Caco-2 (cell line): ENCODE data around the gene PAK2. TPM values are rescaled to one million over a fixed set of nuclear protein-coding genes. Genes with fewer than 3 reads are reported as not detected.
A peak's percentile ranks its signal among the peaks of the same experiment; 100 is the strongest.
"Not testable (repeated sequence)": the region's sequence is repeated elsewhere in the genome, so short reads cannot be mapped to it uniquely, and the experiment has no call there.

Source experiments
- BruUV-seq: library from RNA; stranded (reverse); fragments of 400-500 nt; replicated peaks from 2 replicates; lab custom pipeline; 2021; lab: Mats Ljungman, UMichigan
- CTCF ChIA-PET: fragments of 300-600 bp; sonication (Branson Sonifier 250); formaldehyde crosslinking; loops from one replicate; lab custom pipeline; 2022; ENCODE audit warnings: antibody characterized with exemption; lab: Charles Lee
- POLR2A ChIA-PET: fragments of 300-600 bp; sonication (Branson Sonifier 250); formaldehyde crosslinking; loops from one replicate; lab custom pipeline; 2022; ENCODE audit warnings: antibody characterized with exemption; lab: Charles Lee
- DNase-seq, 2 experiments: peaks; one replicate each; pipeline versions ENCODE4 v3.0.0 to v3.0.0-alpha.2; 2020 to 2022
- H3K27me3 ChIP-seq: replicated peaks from 2 replicates; pipeline ENCODE4 v1.6.0; 2011; ENCODE audit warnings: low read length; ENCODE audit not compliant: control insufficient read depth, insufficient read depth
- H3K36me3 ChIP-seq: 2 replicates; pipeline ENCODE4 v1.5.1; 2011; ENCODE audit warnings: low read length; ENCODE audit not compliant: control insufficient read depth, insufficient read depth
- H3K4me1 ChIP-seq: fragments of 250-450 bp; sonication (Bioruptor Pico); 2 replicates; pipeline ENCODE4 v1.5.1; 2020; ENCODE audit warnings: mild to moderate bottlenecking
- H3K4me3 ChIP-seq: 2 replicates; pipeline ENCODE4 v1.5.1; 2011; ENCODE audit warnings: low read depth, mild to moderate bottlenecking, control low read depth, low read length
- H3K9me3 ChIP-seq: fragments of 250-450 bp; sonication (Bioruptor Pico); 2 replicates; pipeline ENCODE4 v1.5.1; 2020; ENCODE audit warnings: mild to moderate bottlenecking, moderate library complexity
- H3K27ac Mint-ChIP-seq: one replicate; pipeline ENCODE4 v1.8.0; 2022; ENCODE audit warnings: mixed read lengths; ENCODE audit not compliant: unreplicated experiment
- H3K27me3 Mint-ChIP-seq: one replicate; pipeline ENCODE4 v1.8.0; 2022; ENCODE audit warnings: mixed read lengths; ENCODE audit not compliant: insufficient read depth, unreplicated experiment
- H3K36me3 Mint-ChIP-seq: one replicate; pipeline ENCODE4 v1.8.0; 2022; ENCODE audit warnings: mild to moderate bottlenecking, mixed read lengths; ENCODE audit not compliant: insufficient read depth, unreplicated experiment
- H3K4me1 Mint-ChIP-seq: one replicate; pipeline ENCODE4 v1.8.0; 2022; ENCODE audit warnings: low read depth, mixed read lengths; ENCODE audit not compliant: unreplicated experiment
- H3K4me3 Mint-ChIP-seq: one replicate; pipeline ENCODE4 v1.8.0; 2022; ENCODE audit warnings: mild to moderate bottlenecking, moderate library complexity, mixed read lengths; ENCODE audit not compliant: unreplicated experiment
- H3K9me3 Mint-ChIP-seq: one replicate; pipeline ENCODE4 v1.8.0; 2022; ENCODE audit warnings: mixed read lengths; ENCODE audit not compliant: unreplicated experiment
- intact Hi-C: fragments of 100-400 bp; cut with micrococcal nuclease; formaldehyde crosslinking; loops from one replicate; pipeline ENCODE4 v1.10.0; 2022; ENCODE audit not compliant: unreplicated experiment
- total RNA-seq: library from RNA; stranded (reverse); gene quantifications from 2 replicates; pipeline ENCODE4 v1.2.3, GENCODE V29; 2022
- TF ChIP-seq, protein P1 (sequence below), 2 experiments: fragments of 200-600 bp in 1 of 2; IDR thresholded peaks; 1 replicate in 1 of 2; 2 replicates in 1 of 2; pipeline versions ENCODE4 v1.5.1 to v1.8.0; 2011 to 2022; ENCODE audit warnings: antibody characterized with exemption in 1 of 2, control low read depth in 1 of 2, inconsistent platforms in 1 of 2, low read depth in 1 of 2, low read length in 1 of 2, mild to moderate bottlenecking in 1 of 2, moderate library complexity in 1 of 2; ENCODE audit not compliant: insufficient read depth in 1 of 2, severe bottlenecking in 1 of 2, unreplicated experiment in 1 of 2

PAK2 gene
- total RNA-seq, 1 experiment from 2014 or later: 89.6 TPM

DNA sequence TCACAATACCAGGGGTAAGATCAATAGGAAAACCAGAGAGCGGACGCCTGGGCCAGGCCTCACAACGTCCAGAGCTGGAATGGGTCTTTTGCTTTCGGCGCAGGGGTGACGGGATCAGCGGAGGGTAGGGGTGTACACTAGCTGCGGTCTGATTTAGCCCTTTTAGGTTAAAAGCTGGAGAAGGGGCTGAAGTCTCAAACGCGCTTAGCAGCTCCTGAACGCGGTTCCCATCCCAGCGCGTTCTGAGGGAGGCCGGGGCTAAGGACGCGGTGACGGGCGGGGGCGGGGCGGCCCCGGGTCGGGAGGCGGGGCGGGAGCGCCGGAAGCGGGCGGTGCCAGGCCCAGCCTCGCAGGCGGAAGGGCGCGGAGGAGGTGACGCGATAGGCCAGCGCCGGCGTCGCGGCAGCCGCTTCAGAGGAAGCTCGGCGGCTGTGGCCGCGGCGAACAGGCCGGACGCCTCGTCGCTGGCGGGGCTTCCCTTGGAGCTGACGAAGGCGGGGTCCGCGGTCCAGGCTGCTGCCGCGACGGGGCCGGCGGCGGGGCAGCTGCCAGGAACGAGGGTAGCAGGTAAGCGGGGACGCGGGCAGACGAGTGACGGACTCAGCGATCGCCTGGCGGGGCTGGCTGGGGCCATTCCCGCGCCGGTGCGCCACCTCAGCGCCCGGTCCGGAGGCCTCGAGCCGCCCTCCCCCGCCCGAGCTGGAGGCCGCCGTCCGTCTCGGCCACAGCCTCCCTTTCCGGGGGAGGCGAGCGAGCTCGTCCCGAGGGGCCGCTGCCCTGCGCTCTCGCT lies 128.0 kb downstream of the PAK2 start, which contains the start of gene SENP5:
Gene SENP5 (plus strand): TSS at position 414 of the 790 bp plus-strand sequence. CDS start 17,262 bp downstream, outside the sequence.
- Histone ChIP-seq H3K36me3 (no peaks in the 10 kb centered on the region; the same call in 1 of the 2 replicates), H3K4me1 (no peaks in the 10 kb centered on the region), H3K27me3 (no peaks in the 10 kb centered on the region), H3K9me3 (no peaks in the 10 kb centered on the region), H3K4me3 (peak within 1 kb of the TSS; percentile 99)
- ChIA-PET CTCF (interaction anchor here (0.5 to 1.9 kb wide), 4 partner anchors 75 to 156 kb away, joined by 4 to 8 read pairs (median 7); partner anchors contain the start of gene NCBP2), POLR2A (interaction anchor here (0.6 to 1.6 kb wide), 12 partner anchors 19 to 927 kb away, joined by 3 to 12 read pairs (median 6); partner anchors contain the start of genes CEP19, NCBP2, PAK2 and PIGX)
- Mint-ChIP-seq H3K36me3 (peaks cover 24% of the 10 kb centered on the region), H3K4me3 (peak within 1 kb of the TSS; percentile 90), H3K27me3 (no peaks in the 10 kb centered on the region), H3K27ac (peak within 1 kb of the TSS; percentile 91), H3K9me3 (no peaks in the 10 kb centered on the region), H3K4me1 (no peaks in the 10 kb centered on the region)
- TF ChIP-seq, protein P1, sequence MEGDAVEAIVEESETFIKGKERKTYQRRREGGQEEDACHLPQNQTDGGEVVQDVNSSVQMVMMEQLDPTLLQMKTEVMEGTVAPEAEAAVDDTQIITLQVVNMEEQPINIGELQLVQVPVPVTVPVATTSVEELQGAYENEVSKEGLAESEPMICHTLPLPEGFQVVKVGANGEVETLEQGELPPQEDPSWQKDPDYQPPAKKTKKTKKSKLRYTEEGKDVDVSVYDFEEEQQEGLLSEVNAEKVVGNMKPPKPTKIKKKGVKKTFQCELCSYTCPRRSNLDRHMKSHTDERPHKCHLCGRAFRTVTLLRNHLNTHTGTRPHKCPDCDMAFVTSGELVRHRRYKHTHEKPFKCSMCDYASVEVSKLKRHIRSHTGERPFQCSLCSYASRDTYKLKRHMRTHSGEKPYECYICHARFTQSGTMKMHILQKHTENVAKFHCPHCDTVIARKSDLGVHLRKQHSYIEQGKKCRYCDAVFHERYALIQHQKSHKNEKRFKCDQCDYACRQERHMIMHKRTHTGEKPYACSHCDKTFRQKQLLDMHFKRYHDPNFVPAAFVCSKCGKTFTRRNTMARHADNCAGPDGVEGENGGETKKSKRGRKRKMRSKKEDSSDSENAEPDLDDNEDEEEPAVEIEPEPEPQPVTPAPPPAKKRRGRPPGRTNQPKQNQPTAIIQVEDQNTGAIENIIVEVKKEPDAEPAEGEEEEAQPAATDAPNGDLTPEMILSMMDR (IDR thresholded peaks at IDR 0.05; ENCODE audit: insufficient read depth in 1 of 2, low read depth in 1 of 2, low read length in 1 of 2, severe bottlenecking in 1 of 2, unreplicated experiment in 1 of 2): no peak
- intact Hi-C loops: loop anchor here (5.0 kb wide), 1 partner anchor 75 kb away; the partner anchor contains the start of gene NCBP2
- BruUV-seq: no TSS peak
- peak; percentile 87 to 92 for DNase-seq

DNA sequence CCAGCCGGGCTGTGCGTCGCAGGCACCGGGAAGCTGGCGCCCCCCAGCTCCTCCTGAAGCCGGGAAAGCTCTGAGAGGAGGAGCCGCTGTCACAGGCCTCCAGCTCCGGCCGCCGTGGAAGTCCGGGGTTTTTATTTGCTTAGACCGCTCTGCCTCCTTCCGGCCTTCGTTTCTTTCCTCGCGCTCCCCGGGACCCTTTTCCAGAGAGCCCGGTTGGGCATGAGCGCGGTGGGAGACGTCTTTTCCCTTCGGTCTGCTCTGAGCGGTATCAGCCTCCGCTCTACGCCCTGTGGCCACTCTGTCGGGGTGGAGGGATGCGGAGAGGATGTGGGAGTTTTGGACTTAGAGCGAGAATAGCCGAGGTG lies 128.6 kb downstream of the PAK2 start:
- no peaks in the 10 kb centered on the region for H3K4me1 ChIP-seq
- Mint-ChIP-seq H3K9me3 (no peaks in the 10 kb centered on the region), H3K27me3 (no peaks in the 10 kb centered on the region), H3K4me1 (no peaks in the 10 kb centered on the region), H3K4me3 (peak overlapping the region; percentile 90), H3K36me3 (peaks cover 24% of the 10 kb centered on the region), H3K27ac (peak overlapping the region; percentile 81)
- no peaks in the 10 kb centered on the region for H3K27me3 ChIP-seq
- ChIA-PET POLR2A (interaction anchor here (0.6 to 1.6 kb wide), 7 partner anchors 18 to 156 kb away, joined by 3 to 12 read pairs (median 6); partner anchors contain the start of genes CEP19, NCBP2, PAK2 and PIGX), CTCF (interaction anchor here (1.9 kb wide), 1 partner anchor 74 kb away, joined by 7 read pairs; the partner anchor contains the start of gene NCBP2)
- TF ChIP-seq, protein P1 (IDR thresholded peaks at IDR 0.05; ENCODE audit: insufficient read depth in 1 of 2, low read depth in 1 of 2, low read length in 1 of 2, severe bottlenecking in 1 of 2, unreplicated experiment in 1 of 2): no peak
- DNase-seq: peak in 1 of 2 experiments; percentile 53
- intact Hi-C loops: loop anchor here (5.0 kb wide), 1 partner anchor 74 kb away; the partner anchor contains the start of gene NCBP2
- H3K9me3 ChIP-seq: no peaks in the 10 kb centered on the region
- BruUV-seq: no TSS peak
- H3K4me3 ChIP-seq: peak overlapping the region; percentile 99
- no peaks in the 10 kb centered on the region; the same call in 1 of the 2 replicates for H3K36me3 ChIP-seq

DNA sequence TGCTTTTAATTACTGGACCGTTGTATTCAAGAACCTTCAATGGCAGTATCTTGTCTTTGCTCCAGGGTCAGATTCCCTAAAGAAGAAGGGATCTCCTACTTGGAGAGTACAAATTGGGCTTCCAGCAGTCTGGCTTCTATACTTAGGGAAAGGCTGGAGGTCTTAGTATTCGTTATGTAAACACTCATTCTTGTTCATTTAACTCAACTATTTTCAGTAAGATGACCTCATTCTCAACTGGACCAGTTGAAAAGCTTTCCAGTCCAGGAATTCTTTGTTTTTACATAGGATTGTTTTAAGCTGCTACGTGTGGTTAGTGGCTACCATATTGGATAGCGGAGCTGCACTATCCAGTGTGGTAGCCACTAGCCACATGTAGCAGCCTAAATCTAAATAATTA lies 132.7 kb downstream of the PAK2 start:
- BruUV-seq: no TSS peak
- DNase-seq: no peak
- peaks cover 18% of the 10 kb centered on the region for H3K4me1 Mint-ChIP-seq
- peaks cover 33% of the 10 kb centered on the region for H3K36me3 Mint-ChIP-seq
- no peak overlapping the region for H3K4me3 Mint-ChIP-seq
- H3K4me1 ChIP-seq: peaks cover 9% of the 10 kb centered on the region
- H3K36me3 ChIP-seq: no peaks in the 10 kb centered on the region; the same call in 1 of the 2 replicates
- no peak overlapping the region for H3K4me3 ChIP-seq
- H3K27ac Mint-ChIP-seq: no peak overlapping the region
- CTCF ChIA-PET: no interaction called here
- no peaks in the 10 kb centered on the region for H3K27me3 Mint-ChIP-seq
- H3K9me3 Mint-ChIP-seq: no peaks in the 10 kb centered on the region
- POLR2A ChIA-PET: interaction anchor here (0.8 kb wide), 1 partner anchor 69 kb away, joined by 3 read pairs; no protein-coding TSS in a partner anchor
- no peaks in the 10 kb centered on the region for H3K9me3 ChIP-seq
- no peaks in the 10 kb centered on the region for H3K27me3 ChIP-seq
- TF ChIP-seq, protein P1 (IDR thresholded peaks at IDR 0.05; ENCODE audit: insufficient read depth in 1 of 2, low read depth in 1 of 2, low read length in 1 of 2, severe bottlenecking in 1 of 2, unreplicated experiment in 1 of 2): no peak
- intact Hi-C loops: no loop called here

DNA sequence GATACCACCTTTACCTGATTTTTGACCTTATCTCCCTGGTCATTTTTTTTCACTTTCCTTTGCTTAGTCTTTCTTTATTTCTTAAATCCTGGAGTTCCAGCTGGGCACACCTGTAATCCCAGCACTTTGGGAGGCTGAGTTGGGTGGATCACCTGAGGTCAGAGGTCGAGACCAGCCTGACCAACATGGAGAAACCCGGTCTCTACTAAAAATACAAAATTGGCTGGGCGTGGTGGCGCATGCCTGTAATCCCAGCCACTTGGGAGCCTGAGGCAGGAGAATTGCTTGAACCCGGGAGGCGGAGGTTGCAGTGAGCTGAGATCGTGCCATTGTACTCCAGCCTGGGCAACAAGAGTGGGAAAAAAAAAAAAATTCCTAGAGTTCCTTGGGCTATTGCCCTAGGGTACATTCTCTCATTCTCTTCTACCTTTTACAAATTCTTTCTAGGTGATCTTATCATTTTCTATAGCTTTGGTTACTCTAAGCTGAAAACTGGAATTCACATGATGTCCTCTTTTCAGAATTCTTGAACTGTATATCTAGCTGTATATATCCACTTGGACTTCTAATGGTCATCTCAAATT lies 134.9 kb downstream of the PAK2 start:
- H3K27me3 ChIP-seq, H3K9me3 ChIP-seq, BruUV-seq, H3K9me3 Mint-ChIP-seq, H3K36me3 ChIP-seq, intact Hi-C loops, H3K27me3 Mint-ChIP-seq, H3K4me3 ChIP-seq: not testable (repeated sequence)
- ChIA-PET CTCF (interaction anchor here (0.6 to 0.7 kb wide), 2 partner anchors 148 to 423 kb away, joined by 3 to 4 read pairs; no protein-coding TSS in a partner anchor), POLR2A (interaction anchor here (1.1 to 1.2 kb wide), 2 partner anchors 68 to 134 kb away, joined by 4 to 5 read pairs; partner anchors contain the start of gene NCBP2)
- H3K4me1 Mint-ChIP-seq: peaks cover 26% of the 10 kb centered on the region
- peaks cover 35% of the 10 kb centered on the region for H3K36me3 Mint-ChIP-seq
- H3K4me3 Mint-ChIP-seq: peak overlapping the region; percentile 60
- DNase-seq: peak; percentile 30 to 62
- peaks cover 16% of the 10 kb centered on the region for H3K4me1 ChIP-seq
- H3K27ac Mint-ChIP-seq: peak overlapping the region; percentile 82
